HFFc6 (cell line): ENCODE measurements around the gene MICA. TPM values are rescaled to one million over a fixed set of nuclear protein-coding genes. Genes with fewer than 3 reads are reported as not detected.
"Not testable (repeated sequence)": the region's sequence is repeated elsewhere in the genome, so short reads cannot be mapped to it uniquely, and the experiment has no call there.

Experiments used
- DNase-seq: peaks from one replicate; pipeline ENCODE4 v3.0.0-alpha.2; 2018
- H3K27ac Mint-ChIP-seq: 2 replicates; pipeline ENCODE4 v1.8.0; 2020; ENCODE audit warnings: mild to moderate bottlenecking, mixed read lengths
- H3K27me3 Mint-ChIP-seq: 2 replicates; pipeline ENCODE4 v1.8.0; 2021; ENCODE audit warnings: mild to moderate bottlenecking, moderate library complexity, mixed read lengths; ENCODE audit not compliant: insufficient read depth
- H3K36me3 Mint-ChIP-seq: 2 replicates; pipeline ENCODE4 v1.8.0; 2021; ENCODE audit warnings: low read depth, mixed read lengths
- H3K4me1 Mint-ChIP-seq: 2 replicates; pipeline ENCODE4 v1.8.0; 2020; ENCODE audit warnings: low read depth, mixed read lengths
- H3K4me3 Mint-ChIP-seq: 2 replicates; pipeline ENCODE4 v1.8.0; 2020; ENCODE audit warnings: mild to moderate bottlenecking, moderate library complexity, mixed read lengths
- H3K9me3 Mint-ChIP-seq: 2 replicates; pipeline ENCODE4 v1.8.0; 2020; ENCODE audit warnings: mild to moderate bottlenecking, mixed read lengths
- CTCF ChIP-seq: fragments of 200-600 bp; sonication (generic); IDR thresholded peaks from 2 replicates; pipeline ENCODE4 v1.5.0; 2021; ENCODE audit warnings: antibody characterized with exemption, mild to moderate bottlenecking
- total RNA-seq, 6 experiments: library from RNA; stranded (reverse); fragmentation: NEBNext Ultra II Directional; extraction: Animal tissue kit (Norgen Biotek cat#: 25700); gene quantifications; 2 replicates in 1 of 6; 3 replicates in 5 of 6; pipeline ENCODE4 v1.2.3, GENCODE V29; 2021

The MICA gene
- total RNA-seq, 6 experiments from 2014 or later, result 14.7 to 24.0 (median 17.7) TPM

GRCh38 chr6:31399589-31400466 is 3.6 kb upstream of the MICA start:
- peak overlapping the region; percentile 89 for H3K4me3 Mint-ChIP-seq
- peak; percentile 89 for DNase-seq
- H3K36me3 Mint-ChIP-seq, result peaks cover 10% of the 10 kb centered on the region; the same call in 1 of the 2 replicates
- no peaks in the 10 kb centered on the region for H3K9me3 Mint-ChIP-seq
- peak overlapping the region; percentile 77 for H3K27ac Mint-ChIP-seq
- TF ChIP-seq CTCF, result peak; percentile 88
- peaks cover 2% of the 10 kb centered on the region for H3K27me3 Mint-ChIP-seq
- peaks cover 45% of the 10 kb centered on the region for H3K4me1 Mint-ChIP-seq

GRCh38 chr6:31400467-31401289 is 2.7 kb upstream of the MICA start:
- peak; percentile 28 for DNase-seq
- Mint-ChIP-seq H3K27ac (peak overlapping the region; percentile 77), H3K4me1 (peaks cover 49% of the 10 kb centered on the region), H3K36me3 (peaks cover 10% of the 10 kb centered on the region; the same call in 1 of the 2 replicates), H3K4me3 (peak overlapping the region; percentile 89), H3K27me3 (peaks cover 2% of the 10 kb centered on the region), H3K9me3 (no peaks in the 10 kb centered on the region)
- no peak for TF ChIP-seq CTCF

GRCh38 chr6:31401403-31401802 is 2.0 kb upstream of the MICA start:
- Mint-ChIP-seq H3K36me3 (peaks cover 10% of the 10 kb centered on the region; the same call in 1 of the 2 replicates), H3K27ac (peak overlapping the region; percentile 77), H3K4me3 (peak overlapping the region; percentile 89), H3K9me3 (no peaks in the 10 kb centered on the region), H3K4me1 (peaks cover 57% of the 10 kb centered on the region), H3K27me3 (peaks cover 2% of the 10 kb centered on the region)
- TF ChIP-seq CTCF, result no peak
- DNase-seq, result peak; percentile 89

DNA sequence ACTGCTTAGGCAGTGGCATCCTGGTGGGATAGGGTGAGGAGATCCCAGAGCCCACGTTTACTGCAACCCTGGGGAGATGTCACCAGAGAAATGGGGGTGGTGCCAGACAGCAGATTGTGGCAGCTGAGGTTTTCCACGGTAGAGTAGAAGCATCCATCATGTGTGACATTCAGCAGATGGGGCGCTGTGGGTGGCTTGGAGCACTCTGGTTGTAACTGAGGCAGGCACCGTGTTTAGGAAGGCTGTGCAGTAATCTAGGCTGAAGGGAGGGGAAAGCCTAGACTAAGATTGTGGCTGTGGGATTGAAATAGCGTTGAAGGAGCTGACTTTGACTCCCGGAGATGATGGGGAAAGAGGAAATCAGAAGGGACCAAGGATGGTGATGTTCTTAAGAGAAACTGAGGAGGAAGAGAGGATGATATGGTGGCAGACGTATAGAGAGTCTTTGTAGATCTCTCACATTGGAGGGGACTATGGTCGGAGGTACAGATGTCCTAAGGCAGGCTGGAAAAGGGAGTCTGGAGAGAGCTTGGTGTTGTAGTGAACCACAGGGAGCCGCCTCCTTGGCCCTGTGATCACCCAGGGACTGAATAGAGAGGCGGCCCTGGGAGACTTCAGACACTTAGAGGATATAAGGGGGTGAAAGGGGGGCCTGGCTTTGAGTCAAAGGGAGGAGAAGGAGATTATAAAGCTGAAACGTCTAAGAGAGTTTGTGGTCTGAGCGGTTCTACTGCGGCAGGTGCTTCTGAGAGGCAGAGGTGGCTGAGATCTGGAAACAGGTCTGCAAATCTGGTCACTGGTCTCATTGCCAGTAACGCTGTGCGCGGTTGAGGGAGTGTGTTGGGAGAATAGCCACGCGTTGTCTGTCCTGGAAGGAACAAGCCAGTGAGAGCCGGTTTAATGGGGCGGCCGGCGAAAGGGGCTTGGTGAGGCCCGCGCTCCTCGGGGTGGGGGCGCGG is 792 bp upstream of the MICA start:
- TF ChIP-seq CTCF, result no peak
- no peaks in the 10 kb centered on the region for H3K9me3 Mint-ChIP-seq
- peaks cover 62% of the 10 kb centered on the region for H3K4me1 Mint-ChIP-seq
- H3K4me3 Mint-ChIP-seq, result peak overlapping the region; percentile 89
- DNase-seq, result no peak
- H3K27me3 Mint-ChIP-seq, result peaks cover 2% of the 10 kb centered on the region
- H3K36me3 Mint-ChIP-seq, result peaks cover 10% of the 10 kb centered on the region; the same call in 1 of the 2 replicates
- H3K27ac Mint-ChIP-seq, result peak overlapping the region; percentile 77

DNA sequence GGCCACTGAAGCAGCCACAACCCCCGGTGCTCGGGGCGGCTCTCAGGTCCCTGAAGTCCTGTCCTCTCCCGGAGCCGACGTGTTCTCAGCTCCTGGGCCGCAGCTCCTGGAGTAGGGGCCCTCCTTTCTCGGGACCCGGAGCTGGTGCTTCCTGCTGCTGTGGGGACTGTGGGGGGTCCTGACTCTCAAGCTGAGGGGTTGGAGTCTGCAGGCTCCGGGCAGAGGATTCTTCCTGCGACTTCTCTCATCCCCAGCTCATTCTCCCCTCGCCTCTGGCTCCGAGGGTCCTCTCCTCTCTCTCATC is 618 bp downstream of the MICA start:
- not testable (repeated sequence) for H3K9me3 Mint-ChIP-seq, H3K27me3 Mint-ChIP-seq, H3K36me3 Mint-ChIP-seq, DNase-seq
- H3K4me1 Mint-ChIP-seq, result peaks cover 70% of the 10 kb centered on the region
- peak overlapping the region; percentile 89 for H3K4me3 Mint-ChIP-seq
- peak overlapping the region; percentile 77 for H3K27ac Mint-ChIP-seq
